DOHH2 (cell line): ENCODE data around the gene CDKL5.

Experiments
- H3F3A ChIP-seq: fragments of 200-600 bp; sonication (generic), shearing (Covaris generic); 2 replicates; pipeline ENCODE4 v1.6.0; 2016; ENCODE audit warnings: antibody characterized with exemption, mild to moderate bottlenecking; ENCODE audit not compliant: control insufficient read depth, insufficient read depth
- H3K27ac ChIP-seq: fragments of 200-600 bp; sonication (generic); 2 replicates; pipeline ENCODE4 v1.5.1; 2014; ENCODE audit warnings: low read depth, mild to moderate bottlenecking, low read length, moderate library complexity
- H3K27me3 ChIP-seq: fragments of 200-600 bp; sonication (generic); 2 replicates; pipeline ENCODE4 v1.6.1; 2014; ENCODE audit warnings: mild to moderate bottlenecking, low read length, mixed read lengths; ENCODE audit not compliant: control insufficient read depth
- H3K36me3 ChIP-seq: fragments of 200-600 bp; sonication (generic); 2 replicates; pipeline ENCODE4 v1.6.1; 2014; ENCODE audit warnings: mild to moderate bottlenecking, low read length, moderate library complexity, mixed read lengths; ENCODE audit not compliant: control insufficient read depth
- H3K4me1 ChIP-seq: fragments of 200-600 bp; sonication (generic); 2 replicates; pipeline ENCODE4 v1.6.1; 2014; ENCODE audit warnings: mild to moderate bottlenecking, low read length, mixed read lengths; ENCODE audit not compliant: control insufficient read depth
- H3K4me2 ChIP-seq: fragments of 200-600 bp; sonication (generic); 2 replicates; pipeline ENCODE4 v1.6.0; 2014; ENCODE audit warnings: mild to moderate bottlenecking, low read length, moderate library complexity
- H3K4me3 ChIP-seq: fragments of 200-600 bp; sonication (generic); 2 replicates; pipeline ENCODE4 v1.5.1; 2014; ENCODE audit warnings: mild to moderate bottlenecking, low read length, mixed read lengths
- H3K79me2 ChIP-seq: fragments of 200-600 bp; sonication (generic); 2 replicates; pipeline ENCODE4 v1.6.1; 2014; ENCODE audit warnings: mild to moderate bottlenecking, low read length, mixed read lengths; ENCODE audit not compliant: control insufficient read depth
- H3K9me2 ChIP-seq: fragments of 200-600 bp; sonication (generic); replicated peaks from 2 replicates; pipeline ENCODE4 v1.6.1; 2014; ENCODE audit warnings: mild to moderate bottlenecking, low read length, mixed read lengths; ENCODE audit not compliant: control insufficient read depth
- H3K9me3 ChIP-seq: fragments of 200-600 bp; sonication (generic); 2 replicates; pipeline ENCODE4 v1.6.1; 2014; ENCODE audit warnings: antibody characterized with exemption, low read length, mixed read lengths; ENCODE audit not compliant: control insufficient read depth, insufficient read depth
- H4K20me1 ChIP-seq: fragments of 200-600 bp; sonication (generic); 2 replicates; pipeline ENCODE4 v1.6.0; 2014; ENCODE audit warnings: low read depth, mild to moderate bottlenecking, antibody characterized with exemption, low read length, moderate library complexity; ENCODE audit not compliant: control insufficient read depth, insufficient read depth
- CTCF ChIP-seq: fragments of 200-600 bp; sonication (generic); IDR thresholded peaks from one replicate; pipeline ENCODE4 v1.5.1; 2014; ENCODE audit warnings: antibody characterized with exemption, mild to moderate bottlenecking, low read depth, low read length; ENCODE audit not compliant: poor library complexity, severe bottlenecking
- EZH2phosphoT487 ChIP-seq: fragments of 200-600 bp; sonication (generic); IDR thresholded peaks from 2 replicates; pipeline ENCODE4 v1.6.1; 2017; ENCODE audit warnings: borderline replicate concordance, mild to moderate bottlenecking, antibody characterized with exemption, low read length, moderate library complexity, mixed read lengths

The CDKL5 gene

DNA sequence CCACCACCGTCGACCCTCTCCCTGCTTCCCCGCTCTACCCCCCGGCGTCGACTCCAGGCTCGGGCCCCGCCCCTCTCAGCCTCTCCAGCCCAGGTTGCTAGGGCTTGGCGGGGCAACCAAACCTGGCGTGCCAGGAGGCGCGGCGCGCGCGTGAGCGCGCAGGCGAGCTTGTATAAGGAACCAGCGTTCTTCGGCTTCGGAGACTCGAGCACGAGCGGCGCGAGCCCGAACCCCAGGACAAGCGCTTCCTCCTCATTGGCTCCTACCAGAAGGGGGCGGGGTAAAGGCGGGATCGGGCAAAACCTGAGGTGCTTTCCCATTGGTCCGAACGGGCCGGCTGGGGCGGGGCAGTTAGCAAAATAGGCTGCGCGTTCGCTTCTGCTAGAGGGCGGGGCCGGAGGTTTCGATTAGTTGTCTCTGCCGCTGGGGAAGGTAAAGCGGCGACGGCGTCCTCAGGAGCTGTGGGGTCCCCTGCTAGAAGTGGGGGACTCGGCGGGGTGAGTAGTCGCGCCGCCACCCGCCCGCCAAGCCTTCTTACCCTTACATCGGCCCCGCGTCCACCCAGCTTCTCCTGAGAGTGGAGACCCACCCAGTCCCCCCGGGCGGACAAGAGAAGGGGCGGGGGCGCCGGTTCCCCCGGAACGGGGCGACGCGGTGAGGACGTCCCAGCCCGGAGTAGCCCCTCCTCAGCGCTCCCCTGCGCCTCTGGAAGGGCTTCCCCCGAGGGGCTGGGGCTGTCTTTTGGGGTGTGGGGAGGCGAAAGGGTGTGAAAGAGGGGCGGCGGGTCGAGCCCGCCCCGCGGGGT is at the start of gene CDKL5:
TSS of gene CDKL5 (plus strand) at position 410 of the 805 bp plus-strand sequence. CDS start 81,489 bp downstream, outside the sequence.
- no peaks in the 10 kb centered on the region for H3K9me3 ChIP-seq
- no peak for TF ChIP-seq CTCF
- no peak for TF ChIP-seq EZH2phosphoT487
- H4K20me1 ChIP-seq = no peaks in the 10 kb centered on the region
- H3K27ac ChIP-seq = no peak within 1 kb of the TSS
- H3K4me2 ChIP-seq = peak within 1 kb of the TSS; percentile 85
- no peaks in the 10 kb centered on the region for H3K9me2 ChIP-seq
- peaks cover 12% of the 10 kb centered on the region; the same call in 1 of the 2 replicates for H3K4me1 ChIP-seq
- no peaks in the 10 kb centered on the region for H3K36me3 ChIP-seq
- no peaks in the 10 kb centered on the region for H3F3A ChIP-seq
- H3K79me2 ChIP-seq = no peaks in the 10 kb centered on the region
- peaks cover 10% of the 10 kb centered on the region for H3K27me3 ChIP-seq
- H3K4me3 ChIP-seq = peak within 1 kb of the TSS; percentile 76

GRCh38 chrX:18377796-18378195 is 47.6 kb upstream of the CDKL5 start:
- no peak overlapping the region for H3K4me2 ChIP-seq
- H3K4me3 ChIP-seq = no peak overlapping the region
- TF ChIP-seq CTCF (peak; percentile 45), EZH2phosphoT487 (no peak)
- H3K27me3 ChIP-seq = no peaks in the 10 kb centered on the region
- H3K9me3 ChIP-seq = no peaks in the 10 kb centered on the region
- H3K4me1 ChIP-seq = no peaks in the 10 kb centered on the region
- H4K20me1 ChIP-seq = no peaks in the 10 kb centered on the region
- H3K9me2 ChIP-seq = no peaks in the 10 kb centered on the region
- no peaks in the 10 kb centered on the region for H3K79me2 ChIP-seq
- no peak overlapping the region for H3K27ac ChIP-seq
- no peaks in the 10 kb centered on the region for H3F3A ChIP-seq
- no peaks in the 10 kb centered on the region for H3K36me3 ChIP-seq

GRCh38 chrX:18389966-18390365 is 35.4 kb upstream of the CDKL5 start:
- Histone ChIP-seq H3K4me3 (no peak overlapping the region), H3K27me3 (no peaks in the 10 kb centered on the region), H3K9me3 (no peaks in the 10 kb centered on the region), H3K27ac (no peak overlapping the region), H3K36me3 (no peaks in the 10 kb centered on the region), H3K4me2 (no peak overlapping the region), H4K20me1 (no peaks in the 10 kb centered on the region), H3K79me2 (no peaks in the 10 kb centered on the region), H3F3A (no peaks in the 10 kb centered on the region), H3K4me1 (no peaks in the 10 kb centered on the region), H3K9me2 (no peaks in the 10 kb centered on the region)
- no peak for TF ChIP-seq EZH2phosphoT487
- no peak for TF ChIP-seq CTCF
